Epithelial cell of esophagus (primary cell): ENCODE results near the gene GSTM4.

Source experiments
- DNase-seq: peaks from one replicate; pipeline ENCODE4 v3.0.0; 2010; ENCODE audit warnings: low read depth
- H3K4me3 ChIP-seq: 2 replicates; pipeline ENCODE4 v1.5.1; 2011; ENCODE audit warnings: mild to moderate bottlenecking, low read length, control low read depth
- CTCF ChIP-seq: IDR thresholded peaks from 2 replicates; pipeline ENCODE4 v1.5.1; 2011; ENCODE audit warnings: low read depth, mild to moderate bottlenecking, low read length, control low read depth, inconsistent platforms; ENCODE audit not compliant: insufficient read depth; ENCODE audit errors: missing control alignments

The GSTM4 gene

GRCh38 chr1:109630081-109630897, 25.6 kb upstream of the GSTM4 start:
- peak; percentile 24 for TF ChIP-seq CTCF
- H3K4me3 ChIP-seq = no peak overlapping the region
- no peak for DNase-seq

- H3K4me3 ChIP-seq = no peak overlapping the region
- no peak for TF ChIP-seq CTCF
- no peak for DNase-seq
Measured at GRCh38 chr1:109630898-109631512, 24.9 kb upstream of the GSTM4 start.

- H3K4me3 ChIP-seq = no peak overlapping the region
- TF ChIP-seq CTCF = no peak
- no peak for DNase-seq
Measured at GRCh38 chr1:109631513-109632505, 24.1 kb upstream of the GSTM4 start.

DNA sequence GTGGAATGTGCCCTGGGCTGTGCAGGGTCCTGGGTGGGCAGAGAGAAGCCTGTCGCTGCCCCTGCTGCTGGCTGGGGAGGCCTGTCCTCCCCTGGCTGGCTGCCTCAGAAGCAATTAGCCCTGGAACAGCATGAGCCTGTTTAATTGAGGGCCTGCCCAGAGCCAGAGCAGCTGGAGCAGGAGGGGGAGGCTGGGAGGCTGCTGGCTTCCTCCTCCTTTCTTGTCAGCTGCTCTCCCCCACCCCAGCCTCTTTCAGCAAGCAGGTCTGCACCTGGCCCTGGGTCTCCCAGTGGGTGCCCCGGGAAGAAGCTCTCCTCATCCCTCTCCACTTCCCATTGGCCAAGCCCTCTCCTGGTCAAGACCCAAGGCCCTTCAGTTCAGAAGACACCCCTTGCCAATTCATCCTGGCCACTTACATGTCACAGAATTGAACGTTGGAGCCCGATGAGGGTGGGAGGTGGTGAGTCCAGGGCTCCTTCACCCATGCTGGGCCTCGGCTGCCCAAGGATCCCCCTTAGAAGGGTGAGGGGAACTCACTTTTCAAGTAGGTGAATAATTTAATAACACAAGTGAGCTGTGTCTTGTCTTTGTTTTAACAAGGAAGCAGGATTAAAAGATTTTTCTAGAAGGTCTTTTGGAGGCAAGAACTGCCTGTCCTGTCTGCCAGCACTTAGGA, 23.1 kb upstream of the GSTM4 start:
- DNase-seq = no peak
- no peak for TF ChIP-seq CTCF
- no peak overlapping the region for H3K4me3 ChIP-seq

GRCh38 chr1:109634292-109634691, 21.6 kb upstream of the GSTM4 start:
- no peak overlapping the region for H3K4me3 ChIP-seq
- TF ChIP-seq CTCF = no peak
- DNase-seq = no peak
